Ureter (tissue), 1 donor: ENCODE data around the gene SRRM1. TPM values are rescaled to one million over a fixed set of nuclear protein-coding genes. Genes with fewer than 3 reads are reported as not detected.
A peak's percentile ranks its signal among the peaks of the same experiment; 100 is the strongest.
"Not testable (repeated sequence)": the region's sequence is repeated elsewhere in the genome, so short reads cannot be mapped to it uniquely, and the experiment has no call there.

Experiments used
- DNase-seq: peaks from one replicate; pipeline ENCODE4 v3.0.0-alpha.2; 2020; ENCODE audit warnings: low spot score
- total RNA-seq: library from RNA; stranded (reverse); gene quantifications from one replicate; pipeline ENCODE4 v1.2.4, GENCODE V29; 2023
- donor health status: DM: yes; HTN: yes; CAD: no.

SRRM1 gene
- total RNA-seq, 1 donor from 2014 or later, result 169 TPM

- DNase-seq, result no peak
These were observed 75.0 kb downstream of the SRRM1 start for GRCh38 chr1:24717887-24718650.

GRCh38 chr1:24720152-24720551 lies 77.0 kb downstream of the SRRM1 start:
- DNase-seq, result peak; percentile 71

- no peak for DNase-seq
These were observed 78.4 kb downstream of the SRRM1 start for GRCh38 chr1:24721533-24721932.

GRCh38 chr1:24722073-24723035 lies 79.3 kb downstream of the SRRM1 start:
- not testable (repeated sequence) for DNase-seq

Other genes with a start within 250 kb of the SRRM1 start
- gene STPG1, start 229.5 kb upstream of the SRRM1 start, total RNA-seq, result 23.8 TPM
- 35.5 TPM for gene NIPAL3, start 227.5 kb upstream of the SRRM1 start, total RNA-seq
- 19.0 TPM for gene RCAN3, start 140.5 kb upstream of the SRRM1 start, total RNA-seq
- gene NCMAP, start 87.2 kb upstream of the SRRM1 start, total RNA-seq, result 0.73 TPM
- gene CLIC4, start 102.1 kb downstream of the SRRM1 start, total RNA-seq, result 163 TPM